Esophagus muscularis mucosa (tissue), 4 donors: ENCODE results near the gene MFSD6.

ENCODE experiments used
- CTCF ChIP-seq, 3 experiments: fragments of 200-600 bp in 2 of 3; fragments of 450-650 bp in 1 of 3; sonication (generic) in 2 of 3; IDR thresholded peaks; one replicate each; pipeline ENCODE4 v1.5.1; 2017 to 2019; ENCODE audit warnings: antibody characterized with exemption in 3 of 3, mild to moderate bottlenecking in 2 of 3, moderate library complexity in 1 of 3
- EP300 ChIP-seq: sonication (generic); formaldehyde crosslinking; IDR thresholded peaks from one replicate; pipeline ENCODE4 v1.6.1; 2017; ENCODE audit warnings: antibody characterized with exemption
- POLR2A ChIP-seq: fragments of 450-650 bp; IDR thresholded peaks from one replicate; pipeline ENCODE4 v1.6.1; 2017; ENCODE audit warnings: antibody characterized with exemption, moderate library complexity, mild to moderate bottlenecking, low read depth

- TF ChIP-seq CTCF (IDR thresholded peaks at IDR 0.05) (no peak), POLR2A (no peak), EP300 (no peak)
Measured at GRCh38 chr2:190538201-190538600, 130.0 kb downstream of the MFSD6 start.
